DMS79 (cell line): ENCODE measurements around the gene RNPC3.
A peak's percentile ranks its signal among the peaks of the same experiment; 100 is the strongest.

Source experiments
- DNase-seq: peaks from one replicate; lab custom pipeline; 2025; lab: John Stamatoyannopoulos, UW

RNPC3 gene

GRCh38 chr1:103525607-103526507 lies at the start of gene RNPC3:
TSS of gene RNPC3 (plus strand) at chr1:103525699. CDS start at chr1:103526071, 372 bp downstream.
- DNase-seq, result peak; percentile 71

DNA sequence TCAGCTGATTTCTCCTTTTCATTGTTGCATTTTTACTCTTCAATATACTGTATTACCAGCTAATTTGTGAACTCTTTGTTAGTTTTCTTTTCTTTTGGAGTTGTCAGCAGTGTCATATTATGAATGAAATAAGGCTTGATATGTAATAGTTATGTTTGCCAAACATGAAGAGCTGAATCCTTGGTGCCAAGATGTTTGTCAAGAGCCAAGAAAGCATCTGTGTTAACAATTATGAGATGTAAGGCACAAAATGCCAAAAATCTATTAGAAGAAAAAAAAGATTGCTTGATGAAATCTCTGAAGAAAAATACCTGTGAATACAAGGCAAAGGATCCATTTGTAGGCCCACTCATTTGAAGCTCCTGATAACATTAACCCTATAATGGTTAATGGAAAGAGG lies 48.4 kb upstream of the RNPC3 start:
- DNase-seq, result no peak

- DNase-seq, result no peak
Measured at GRCh38 chr1:103489935-103490334, 35.6 kb upstream of the RNPC3 start.

DNA sequence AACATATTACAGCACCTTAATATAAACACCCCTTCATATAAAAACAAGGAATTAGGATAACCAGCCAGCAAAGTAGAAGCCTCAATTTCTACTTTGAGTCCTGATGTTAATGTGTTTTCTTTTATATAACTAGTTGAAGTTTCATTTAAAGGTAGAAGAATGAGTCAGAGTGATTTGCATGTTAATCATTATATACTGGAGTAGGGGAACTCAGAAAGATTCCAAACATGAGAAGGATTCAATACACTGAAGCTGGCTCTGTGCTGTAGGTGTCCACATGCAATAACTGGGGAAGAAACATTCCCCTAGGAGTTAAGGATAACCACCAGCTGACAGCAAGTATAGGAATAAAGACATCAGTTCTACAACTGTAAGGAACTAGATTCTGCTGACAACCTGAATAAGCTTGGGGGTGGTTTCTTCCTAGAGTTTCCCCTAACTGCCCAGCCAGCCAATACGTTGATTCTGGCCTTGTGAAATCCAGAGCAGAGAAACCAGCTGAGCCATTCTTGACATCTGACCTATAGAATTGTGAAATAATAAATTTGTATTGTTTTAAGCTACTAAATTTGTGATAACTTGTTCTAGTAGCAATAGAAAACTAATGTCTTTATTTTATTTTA lies 33.4 kb upstream of the RNPC3 start:
- no peak for DNase-seq

DNA sequence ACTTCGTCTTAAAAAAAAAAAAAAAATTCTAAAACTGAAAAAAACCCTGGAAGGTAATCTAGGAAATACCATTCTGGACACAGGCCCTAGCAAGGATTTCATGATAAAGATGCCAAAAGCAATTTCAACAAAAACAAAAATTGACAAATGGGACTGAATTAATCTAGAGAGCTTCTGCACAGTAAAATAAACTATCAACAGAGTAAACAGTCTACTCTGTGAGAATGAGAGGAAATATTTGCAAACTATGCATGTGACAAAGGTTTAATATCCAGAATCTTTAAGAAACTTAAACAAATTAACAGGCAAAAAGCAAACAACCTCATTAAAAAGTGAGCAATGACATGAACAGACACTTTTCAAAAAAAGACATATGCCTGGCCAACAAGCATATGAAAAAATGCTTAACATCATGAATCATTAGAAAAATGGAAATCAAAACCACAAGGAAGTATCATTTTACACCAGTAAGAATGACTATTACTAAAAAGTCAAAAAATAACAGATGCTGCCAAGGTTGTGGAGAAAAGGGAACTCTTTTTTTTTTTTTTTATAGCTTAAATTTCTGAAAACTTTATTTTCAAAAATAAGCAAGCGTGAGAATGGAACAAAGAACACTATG lies 29.4 kb upstream of the RNPC3 start:
- DNase-seq, result no peak

- DNase-seq, result no peak
Measured at GRCh38 chr1:103497404-103497803, 28.1 kb upstream of the RNPC3 start.

DNA sequence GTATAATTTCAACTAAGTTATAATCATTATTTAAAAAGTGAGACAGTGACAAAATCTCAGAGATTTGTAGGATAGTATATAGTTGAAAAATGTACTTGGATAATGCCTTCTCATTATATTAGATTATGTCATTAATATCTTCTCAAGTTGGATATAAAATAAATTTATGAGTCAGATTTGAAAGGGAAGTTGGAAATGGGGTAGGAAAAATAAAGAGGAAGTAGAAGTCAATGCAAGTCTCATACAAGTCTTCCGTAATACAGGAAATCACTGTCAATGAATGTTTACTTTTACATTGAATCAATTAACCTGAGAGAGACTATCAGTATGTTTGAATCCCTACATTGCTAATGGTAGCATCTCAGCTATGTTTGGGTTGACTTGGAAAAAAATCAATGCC lies 16.2 kb upstream of the RNPC3 start:
- DNase-seq, result no peak

GRCh38 chr1:103513711-103514110 lies 11.8 kb upstream of the RNPC3 start:
- no peak for DNase-seq

DNA sequence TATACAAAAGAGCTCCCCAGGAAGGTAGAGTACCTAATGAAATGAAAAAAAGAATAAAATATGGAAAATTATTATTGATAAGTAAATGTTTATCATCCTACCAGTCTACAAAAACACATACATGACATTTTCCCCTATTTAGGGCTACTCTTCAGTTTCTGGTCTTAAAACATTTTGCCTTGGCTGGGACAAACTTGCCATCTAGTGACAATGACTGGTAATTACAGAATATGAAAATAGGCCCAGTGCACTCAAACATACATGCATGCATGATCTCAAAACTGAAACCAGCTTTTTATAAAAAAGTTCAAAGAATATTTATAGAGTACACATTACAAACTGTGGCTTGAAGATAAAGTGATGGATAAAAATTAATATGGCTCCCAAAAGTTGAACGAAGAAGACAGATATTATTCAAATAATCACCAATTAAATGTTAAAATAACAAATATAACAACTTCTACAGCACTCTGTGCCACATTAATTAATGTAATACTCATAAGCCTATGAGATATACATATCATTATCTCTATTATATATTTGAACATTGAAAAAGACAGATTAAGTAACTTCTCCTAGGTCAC lies 10.5 kb upstream of the RNPC3 start:
- no peak for DNase-seq

DNA sequence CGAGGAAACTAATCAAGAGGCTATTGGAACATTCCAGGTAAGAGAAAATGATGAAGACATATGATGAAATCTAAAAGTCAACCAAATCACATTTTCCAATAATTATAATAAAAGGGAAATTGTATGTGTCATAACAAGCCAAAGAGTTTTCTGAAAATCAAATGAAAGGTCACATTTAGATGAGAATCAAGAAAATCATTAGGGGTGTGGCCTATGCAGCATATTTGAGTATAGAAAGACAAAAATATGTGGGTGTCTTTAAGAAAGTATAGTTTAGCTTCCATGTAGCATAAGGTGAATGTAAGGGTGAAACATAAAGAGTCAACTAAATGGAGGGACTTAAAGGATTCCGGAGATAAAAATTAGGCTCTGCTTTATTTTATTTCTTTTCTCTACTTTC lies 9.2 kb upstream of the RNPC3 start:
- DNase-seq, result no peak

DNA sequence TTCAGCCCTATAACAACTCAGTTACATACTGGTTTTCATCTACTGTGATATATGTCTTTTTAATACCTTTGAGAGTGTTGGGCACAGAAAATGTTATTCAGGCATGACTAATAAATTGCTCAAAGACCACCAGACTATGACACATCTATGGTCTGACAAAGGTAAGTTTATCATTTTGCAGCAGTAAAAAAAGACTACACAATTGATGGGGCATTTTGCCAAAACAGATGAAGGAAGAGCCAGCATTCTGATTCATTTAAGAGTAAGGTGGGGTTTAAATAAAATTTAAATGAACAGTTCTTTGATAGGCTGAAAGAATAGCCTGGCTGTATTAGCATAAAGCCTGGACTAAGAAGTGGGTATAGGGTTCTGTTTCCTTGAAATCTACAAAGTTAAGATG lies 8.8 kb upstream of the RNPC3 start:
- DNase-seq, result no peak

DNA sequence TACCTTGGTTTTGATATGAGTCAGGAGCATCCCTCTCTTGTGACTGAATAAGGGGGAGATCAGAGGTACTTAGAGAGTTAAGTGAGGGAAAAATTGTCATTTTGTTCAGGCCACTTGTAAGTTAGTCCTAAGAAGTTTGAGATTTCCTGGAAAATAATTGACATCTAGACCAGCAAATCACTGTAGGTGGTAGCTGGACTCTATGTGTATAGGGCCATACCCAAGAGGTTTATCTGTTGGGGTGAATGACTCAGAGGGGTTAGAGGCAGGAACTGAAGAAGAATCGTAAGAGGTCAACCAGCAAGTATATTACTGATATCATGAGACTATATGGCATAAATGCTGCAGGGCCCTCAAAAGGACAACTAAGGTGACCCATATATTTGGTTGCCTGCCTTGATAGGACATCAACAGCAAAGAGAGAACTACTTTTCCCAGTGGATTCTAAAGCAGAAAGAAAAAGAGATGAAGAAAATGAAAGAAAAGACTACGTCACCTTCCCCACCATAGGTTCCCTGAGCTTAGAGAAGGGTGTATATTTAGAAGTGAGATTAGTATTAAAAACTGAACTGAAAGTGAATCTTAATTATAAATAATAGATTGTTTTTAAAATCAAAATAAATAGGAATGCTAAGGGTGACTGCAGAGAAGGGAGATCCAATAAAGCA lies 8.0 kb upstream of the RNPC3 start:
- DNase-seq, result no peak

- DNase-seq, result no peak
Measured at GRCh38 chr1:103520822-103521221, 4.7 kb upstream of the RNPC3 start.

- no peak for DNase-seq
Measured at GRCh38 chr1:103523346-103523745, 2.2 kb upstream of the RNPC3 start.

- DNase-seq, result no peak
Measured at GRCh38 chr1:103525114-103525606, 339 bp upstream of the RNPC3 start.

GRCh38 chr1:103527331-103527730 lies 1.8 kb downstream of the RNPC3 start:
- no peak for DNase-seq

- no peak for DNase-seq
Measured at GRCh38 chr1:103529746-103530145, 4.2 kb downstream of the RNPC3 start.

DNA sequence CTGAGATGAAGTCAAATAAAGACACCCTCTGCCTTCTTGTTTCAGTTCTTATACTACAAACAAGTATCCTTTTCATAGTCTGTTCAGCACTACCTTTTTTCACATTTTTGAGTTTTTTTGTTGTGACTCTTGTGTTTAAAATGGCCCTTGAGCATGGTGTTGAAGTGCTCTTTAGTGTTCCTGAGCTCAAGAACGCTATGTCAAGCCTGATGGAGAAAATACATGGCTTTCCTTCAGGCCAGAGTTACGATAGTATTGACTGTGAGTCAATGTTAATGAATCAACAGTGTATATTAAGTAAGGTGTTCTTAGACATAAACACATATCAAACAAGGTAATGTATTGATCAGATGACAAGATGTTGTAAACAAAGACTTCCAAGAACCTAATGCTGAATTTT lies 12.7 kb downstream of the RNPC3 start:
- DNase-seq, result no peak

- DNase-seq, result no peak
Measured at GRCh38 chr1:103541431-103541830, 15.9 kb downstream of the RNPC3 start.

DNA sequence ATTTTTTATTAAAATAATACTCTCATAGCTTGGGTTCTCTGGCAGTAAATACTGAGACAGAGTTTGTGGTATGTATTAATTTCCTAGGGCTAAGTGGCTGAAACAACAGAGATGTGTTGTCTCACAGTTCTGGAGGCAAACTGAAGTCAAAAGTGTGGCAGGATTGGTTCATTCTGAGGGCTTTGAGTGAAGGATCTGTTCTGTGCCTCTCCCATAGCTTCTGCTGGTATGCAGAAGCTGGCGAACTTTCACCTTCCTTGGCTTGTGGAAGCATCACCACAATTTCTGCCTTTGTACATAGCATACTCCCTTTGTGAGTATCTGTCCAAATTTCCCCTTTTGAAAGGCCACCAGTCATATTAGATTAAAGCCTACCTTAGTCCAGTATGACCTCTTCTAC lies 21.0 kb downstream of the RNPC3 start:
- DNase-seq, result no peak

GRCh38 chr1:103547840-103548239 lies 22.3 kb downstream of the RNPC3 start:
- DNase-seq, result no peak

DNA sequence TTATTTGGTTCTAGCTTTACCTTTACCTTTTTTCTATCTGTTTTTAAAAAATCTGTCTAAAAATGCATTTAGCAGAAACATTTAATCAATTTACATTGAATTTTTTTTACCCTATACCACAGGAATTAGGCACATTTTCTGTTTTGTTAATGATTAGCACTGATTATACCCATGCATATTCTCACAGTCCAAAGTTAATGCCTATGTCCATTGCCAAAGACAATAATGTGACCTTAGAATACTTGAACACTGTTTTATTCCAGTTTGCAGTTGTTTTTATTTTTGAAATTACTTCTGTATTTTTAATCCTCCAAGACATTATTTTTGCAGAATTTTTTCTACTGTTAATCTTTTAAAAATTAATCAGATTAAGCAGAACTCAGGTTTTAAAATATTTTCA lies 34.9 kb downstream of the RNPC3 start:
- DNase-seq, result no peak
